Endometrium (tissue), 2 donors: ENCODE measurements around the gene OR10A5.
"Not testable (repeated sequence)": the region's sequence is repeated elsewhere in the genome, so short reads cannot be mapped to it uniquely, and the experiment has no call there.

Experiments
- FAIRE-seq: peaks from 2 replicates; lab custom pipeline; 2012; peaks lifted over from hg19 to GRCh38; lab: Jason Lieb, UNC
- donor health status: control.
- donor health status: control.

The OR10A5 gene, protein sequence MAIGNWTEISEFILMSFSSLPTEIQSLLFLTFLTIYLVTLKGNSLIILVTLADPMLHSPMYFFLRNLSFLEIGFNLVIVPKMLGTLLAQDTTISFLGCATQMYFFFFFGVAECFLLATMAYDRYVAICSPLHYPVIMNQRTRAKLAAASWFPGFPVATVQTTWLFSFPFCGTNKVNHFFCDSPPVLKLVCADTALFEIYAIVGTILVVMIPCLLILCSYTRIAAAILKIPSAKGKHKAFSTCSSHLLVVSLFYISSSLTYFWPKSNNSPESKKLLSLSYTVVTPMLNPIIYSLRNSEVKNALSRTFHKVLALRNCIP

GRCh38 chr11:6845383-6845782 is at the start of gene OR10A5:
TSS of gene OR10A5 (plus strand) at chr11:6845683. CDS start at chr11:6845683, 0 bp downstream.
- FAIRE-seq = no peak

DNA sequence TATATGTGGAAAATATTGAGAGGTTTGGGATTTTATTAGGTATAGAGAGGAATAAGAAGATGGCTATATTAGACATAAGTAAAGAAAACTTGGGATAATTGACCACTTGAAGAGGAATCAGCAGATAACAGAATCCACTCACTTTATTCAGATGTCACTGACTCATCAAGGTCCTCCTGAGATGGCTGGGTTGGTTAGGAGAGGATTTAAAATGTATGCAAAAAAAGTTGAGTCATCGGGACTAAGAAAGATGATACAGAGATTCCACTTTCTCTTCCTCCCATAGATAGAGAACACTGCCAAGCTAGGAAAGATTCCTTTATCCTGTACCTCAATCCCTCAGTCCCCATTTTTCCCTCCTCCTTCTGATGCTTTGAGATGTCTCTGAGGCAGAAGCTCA is 46.1 kb upstream of the OR10A5 start, which contains the start of gene OR6A2:
Gene OR6A2 (minus strand): TSS at position 288 of the 400 bp plus-strand sequence. CDS start 3,981 bp downstream, outside the sequence.
- no peak for FAIRE-seq

DNA sequence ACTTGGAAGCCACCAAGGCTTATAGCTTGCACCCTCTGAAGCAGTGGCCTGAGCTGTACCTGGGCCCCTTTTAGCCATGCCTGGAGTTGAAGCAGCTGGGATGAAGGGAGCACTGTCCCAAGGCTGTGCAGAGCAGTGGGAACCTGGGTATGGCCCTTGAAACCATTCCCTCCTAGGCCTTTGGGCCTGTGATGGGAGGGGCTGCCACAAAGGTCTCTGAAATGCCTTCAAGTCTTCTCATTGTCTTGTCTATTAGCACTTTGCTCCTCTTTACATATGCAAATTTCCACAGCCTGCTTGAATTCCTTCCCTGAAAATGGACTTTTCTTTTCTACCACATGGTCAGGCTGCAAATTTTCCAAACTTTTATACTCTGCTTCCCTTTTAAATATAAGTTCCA is 44.4 kb upstream of the OR10A5 start:
- not testable (repeated sequence) for FAIRE-seq

GRCh38 chr11:6812390-6813005 is 33.0 kb upstream of the OR10A5 start:
- FAIRE-seq = no peak

GRCh38 chr11:6813656-6814055 is 31.8 kb upstream of the OR10A5 start:
- FAIRE-seq = no peak

- no peak for FAIRE-seq
These were observed 27.8 kb upstream of the OR10A5 start for GRCh38 chr11:6817694-6818093.

DNA sequence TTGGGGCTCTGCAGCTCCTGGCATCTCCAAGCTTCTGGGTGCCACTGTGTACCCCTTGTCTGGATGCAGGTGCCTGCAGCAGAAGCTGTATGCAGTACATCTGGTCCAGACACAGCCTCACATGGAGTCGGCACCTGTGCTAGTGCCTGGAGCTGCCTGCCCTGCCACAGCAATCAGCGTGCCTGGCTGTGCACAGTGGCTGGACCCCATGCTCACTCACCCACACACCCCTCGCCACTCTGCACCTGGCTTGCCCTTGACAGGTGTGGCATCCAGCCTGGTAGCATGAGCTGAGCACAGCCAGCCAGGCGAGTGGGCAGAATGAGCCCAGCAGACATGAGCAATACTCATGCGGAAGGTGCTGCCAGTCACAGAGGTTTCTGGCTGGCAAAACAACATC is 26.5 kb upstream of the OR10A5 start:
- no peak for FAIRE-seq

DNA sequence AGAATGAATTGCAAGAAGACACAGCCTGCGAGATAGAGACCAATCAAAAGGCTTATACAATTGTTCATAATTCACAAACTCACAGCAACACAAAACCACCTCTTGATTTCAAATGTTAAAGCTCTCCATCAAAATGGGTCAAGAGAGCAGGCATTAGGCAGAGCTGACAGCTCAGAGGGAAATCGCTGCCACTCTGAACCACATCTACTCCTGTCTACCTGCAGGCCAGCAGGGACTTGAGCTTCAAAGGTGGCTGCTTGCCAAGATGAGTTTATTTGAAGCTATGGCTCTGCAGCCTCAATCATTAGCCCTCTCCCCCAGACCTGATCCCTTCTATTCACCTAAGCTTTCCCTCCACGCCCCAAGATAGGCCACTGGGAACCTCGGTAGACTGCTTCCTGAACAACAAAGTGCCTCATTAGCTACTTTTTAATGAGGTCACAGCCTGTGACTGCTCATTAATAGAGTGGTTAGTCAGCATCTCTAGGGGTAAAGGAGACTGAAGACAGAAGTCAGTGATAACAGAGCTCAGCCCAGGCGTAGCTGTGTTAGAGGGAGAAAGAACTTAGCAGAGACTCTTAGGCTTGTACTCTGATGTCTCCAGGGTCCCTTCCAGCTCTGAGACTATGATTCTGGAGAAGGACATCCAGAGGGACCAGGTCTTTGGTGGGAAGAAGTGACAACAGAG is 21.2 kb upstream of the OR10A5 start:
- no peak for FAIRE-seq

GRCh38 chr11:6825231-6825744 is 20.2 kb upstream of the OR10A5 start:
- FAIRE-seq = no peak

DNA sequence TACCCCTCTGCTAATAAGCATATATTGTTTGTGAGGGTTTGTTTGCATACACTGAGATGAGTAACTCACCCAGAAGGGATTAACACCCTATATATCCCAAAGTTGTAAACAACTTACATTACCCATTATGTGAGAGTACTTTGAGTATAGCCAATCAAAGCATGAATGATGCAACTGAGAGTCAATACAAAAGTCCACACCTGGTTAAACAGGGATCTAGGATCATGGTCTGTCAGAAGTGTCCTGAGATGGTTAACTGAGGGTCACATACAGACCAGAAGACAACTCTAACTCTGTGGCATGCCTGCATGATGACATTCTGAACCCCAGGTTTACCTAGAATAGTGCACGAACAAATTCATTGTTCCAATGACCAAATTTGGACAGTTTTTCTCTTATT is 17.4 kb upstream of the OR10A5 start:
- no peak for FAIRE-seq

DNA sequence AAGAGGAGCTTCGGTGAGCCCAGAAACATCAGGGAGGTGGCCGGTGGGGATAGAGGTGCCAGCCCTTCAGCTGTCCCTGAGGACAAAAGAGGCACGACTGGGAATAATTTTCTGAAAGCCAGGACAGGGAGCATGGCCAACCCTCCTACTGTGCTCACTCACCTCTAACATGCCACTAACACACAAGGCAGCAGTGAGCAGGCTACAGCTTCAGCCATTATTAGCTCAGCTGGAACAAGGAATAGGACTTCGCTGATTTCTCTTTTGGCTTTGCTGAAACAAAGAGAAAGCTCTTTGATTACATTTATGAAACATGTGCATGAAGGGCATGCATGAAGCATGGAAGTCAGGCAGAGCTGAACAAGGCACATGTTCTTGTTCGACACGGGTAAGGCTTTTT is 12.1 kb upstream of the OR10A5 start:
- no peak for FAIRE-seq

GRCh38 chr11:6834021-6834420 is 11.5 kb upstream of the OR10A5 start:
- FAIRE-seq = no peak

- no peak for FAIRE-seq
These were observed 3.8 kb upstream of the OR10A5 start for GRCh38 chr11:6841694-6842093.

- FAIRE-seq = no peak
These were observed 1.8 kb upstream of the OR10A5 start for GRCh38 chr11:6843670-6844069.

DNA sequence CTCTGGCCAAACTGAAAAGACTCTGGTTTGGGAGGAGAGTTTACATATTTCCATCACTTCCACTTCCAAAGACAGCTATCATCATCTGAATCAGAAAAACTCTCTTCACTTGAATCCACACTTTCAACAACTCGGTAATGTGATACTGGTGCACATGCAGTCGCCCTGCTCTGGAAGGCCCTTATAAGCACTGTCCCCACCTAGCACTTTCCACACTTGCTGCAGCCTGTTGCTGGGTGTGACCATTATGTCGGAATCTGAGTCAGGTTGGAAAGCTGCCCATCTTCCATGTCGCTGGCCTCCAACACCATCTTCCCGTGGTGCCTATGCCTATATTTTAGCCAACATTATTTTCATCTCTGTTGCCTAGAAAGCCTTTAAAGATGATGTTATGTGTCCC is 1.1 kb upstream of the OR10A5 start:
- no peak for FAIRE-seq

GRCh38 chr11:6850526-6850925 is 5.0 kb downstream of the OR10A5 start:
- FAIRE-seq = no peak

DNA sequence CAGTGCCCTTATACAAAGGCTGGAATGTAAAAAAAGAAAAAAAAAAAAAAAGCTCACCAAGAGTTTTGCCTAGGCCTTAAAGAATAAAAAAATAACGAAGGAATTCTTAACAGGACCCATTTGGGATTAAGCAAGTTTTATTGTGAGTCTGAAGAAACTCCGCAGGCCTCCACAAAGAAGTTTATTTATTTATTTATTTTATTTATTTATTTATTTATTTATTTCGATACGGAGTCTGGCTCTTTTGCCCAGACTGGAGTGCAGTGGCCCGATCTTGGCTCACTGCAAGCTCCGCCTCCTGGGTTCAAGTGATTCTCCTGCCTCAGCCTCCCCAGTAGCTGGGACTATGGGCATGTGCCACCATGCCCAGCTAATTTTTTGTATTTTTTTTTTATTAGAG is 9.3 kb downstream of the OR10A5 start:
- FAIRE-seq = not testable (repeated sequence)

- no peak for FAIRE-seq
These were observed 10.6 kb downstream of the OR10A5 start for GRCh38 chr11:6855971-6856541.

DNA sequence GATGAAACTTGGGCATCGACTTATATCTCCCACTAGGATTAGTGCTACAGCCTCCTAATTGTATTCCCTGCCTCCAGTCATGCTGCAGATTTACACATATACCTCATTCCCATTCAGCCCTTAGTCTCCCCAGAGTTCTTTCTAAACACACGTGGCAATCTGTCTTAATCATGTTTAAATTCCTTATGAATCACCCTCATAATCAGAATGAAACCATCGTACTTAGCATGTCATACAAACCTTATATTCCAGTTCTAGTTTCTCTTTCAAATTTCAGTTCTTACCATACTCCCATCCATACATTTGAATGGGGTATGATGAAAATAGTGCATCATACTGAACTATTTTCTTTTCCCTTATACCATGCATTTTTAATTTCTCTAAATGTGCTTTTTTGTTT is 11.4 kb downstream of the OR10A5 start:
- FAIRE-seq = no peak

DNA sequence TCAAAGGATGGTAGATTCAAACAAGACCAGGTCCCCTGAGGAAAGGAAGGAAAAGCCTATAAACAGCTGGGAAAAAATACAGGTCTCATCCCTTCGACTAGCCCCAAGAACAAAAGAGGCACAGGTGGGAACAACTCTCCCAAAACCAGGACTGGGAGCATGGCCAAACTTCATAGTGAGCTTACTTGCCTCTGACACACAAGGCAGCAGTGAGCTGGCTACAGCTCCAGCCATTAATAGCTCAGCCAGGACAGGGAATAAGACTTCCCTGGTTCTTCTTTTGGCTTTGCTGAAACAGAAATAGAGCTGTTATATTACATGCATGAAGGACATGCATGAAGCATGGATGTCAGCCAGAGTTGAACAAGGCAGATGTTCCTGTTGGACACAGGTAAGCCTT is 17.5 kb downstream of the OR10A5 start, which contains the start of gene OR10A2:
Gene OR10A2 (plus strand): TSS at position 97 of the 400 bp plus-strand sequence. CDS start 6,698 bp downstream, outside the sequence.
- FAIRE-seq = no peak

GRCh38 chr11:6864438-6864837 is 19.0 kb downstream of the OR10A5 start:
- no peak for FAIRE-seq

- no peak for FAIRE-seq
These were observed 25.8 kb downstream of the OR10A5 start for GRCh38 chr11:6871278-6871677.

GRCh38 chr11:6875761-6876160 is 30.3 kb downstream of the OR10A5 start:
- no peak for FAIRE-seq
